ENCODE data around the gene ADGRA1.

ADGRA1 gene

DNA sequence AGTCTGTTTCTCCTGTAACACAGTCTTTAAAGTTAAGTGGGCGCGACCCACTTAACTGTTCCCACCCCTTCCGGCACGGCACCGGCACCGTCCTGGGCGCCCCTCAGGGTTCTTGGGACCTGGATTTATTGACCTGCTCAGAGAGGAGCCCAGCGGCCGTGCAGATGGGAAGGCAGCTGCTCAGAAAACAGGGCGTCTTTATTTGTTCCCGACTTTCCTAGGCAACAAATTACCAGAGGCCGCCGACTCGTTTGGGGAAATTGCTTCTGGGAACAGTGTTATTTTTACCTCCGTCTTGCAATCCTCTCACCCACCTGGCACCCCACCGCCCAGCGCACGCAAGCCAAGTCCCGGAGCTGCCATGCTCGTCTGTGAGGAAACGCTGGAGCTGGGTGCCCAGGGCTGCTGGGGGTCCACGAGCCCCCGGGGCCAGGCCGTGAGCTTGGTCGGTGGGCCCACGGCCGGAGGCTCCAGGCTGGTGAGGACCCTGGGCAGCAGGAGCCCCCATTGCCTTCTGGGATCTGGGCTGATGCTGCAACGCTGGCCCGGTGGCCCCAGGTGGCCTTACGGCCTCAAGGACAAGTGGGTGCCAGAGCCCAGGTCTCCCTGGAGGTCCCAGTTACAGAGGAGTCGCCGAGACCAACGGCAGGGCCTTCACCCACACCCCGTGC, 14.9 kb upstream of the ADGRA1 start:
- no peak overlapping the region for H3K4me2 ChIP-seq (ENCODE audit: insufficient read depth, low read length)
- no peak for DNase-seq
- no peaks in the 10 kb centered on the region for H3K36me3 ChIP-seq (ENCODE audit: insufficient read depth, low read length)
- no peaks in the 10 kb centered on the region for H3K27me3 ChIP-seq (ENCODE audit: insufficient read depth, low read length, poor library complexity)
- no peaks in the 10 kb centered on the region for H3K9me3 ChIP-seq (ENCODE audit: insufficient read depth, low read length, severe bottlenecking)
- no peak overlapping the region for H3K9ac ChIP-seq (ENCODE audit: low read depth, low read length)
- TF ChIP-seq, protein P1, sequence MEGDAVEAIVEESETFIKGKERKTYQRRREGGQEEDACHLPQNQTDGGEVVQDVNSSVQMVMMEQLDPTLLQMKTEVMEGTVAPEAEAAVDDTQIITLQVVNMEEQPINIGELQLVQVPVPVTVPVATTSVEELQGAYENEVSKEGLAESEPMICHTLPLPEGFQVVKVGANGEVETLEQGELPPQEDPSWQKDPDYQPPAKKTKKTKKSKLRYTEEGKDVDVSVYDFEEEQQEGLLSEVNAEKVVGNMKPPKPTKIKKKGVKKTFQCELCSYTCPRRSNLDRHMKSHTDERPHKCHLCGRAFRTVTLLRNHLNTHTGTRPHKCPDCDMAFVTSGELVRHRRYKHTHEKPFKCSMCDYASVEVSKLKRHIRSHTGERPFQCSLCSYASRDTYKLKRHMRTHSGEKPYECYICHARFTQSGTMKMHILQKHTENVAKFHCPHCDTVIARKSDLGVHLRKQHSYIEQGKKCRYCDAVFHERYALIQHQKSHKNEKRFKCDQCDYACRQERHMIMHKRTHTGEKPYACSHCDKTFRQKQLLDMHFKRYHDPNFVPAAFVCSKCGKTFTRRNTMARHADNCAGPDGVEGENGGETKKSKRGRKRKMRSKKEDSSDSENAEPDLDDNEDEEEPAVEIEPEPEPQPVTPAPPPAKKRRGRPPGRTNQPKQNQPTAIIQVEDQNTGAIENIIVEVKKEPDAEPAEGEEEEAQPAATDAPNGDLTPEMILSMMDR (IDR thresholded peaks at IDR 0.05; ENCODE audit: borderline replicate concordance, extremely low read depth, low read length, poor library complexity, severe bottlenecking), result no peak
- no peak for TF ChIP-seq EZH2 (IDR thresholded peaks at IDR 0.05; ENCODE audit: borderline replicate concordance, low read depth, low read length, severe bottlenecking)
- H4K20me1 ChIP-seq (ENCODE audit: insufficient read depth, low read length), result no peaks in the 10 kb centered on the region
- no peaks in the 10 kb centered on the region for H3K4me1 ChIP-seq (ENCODE audit: insufficient read depth, low read length)
- H3K27ac ChIP-seq (ENCODE audit: low read length), result no peak overlapping the region
- no peak overlapping the region for H2AFZ ChIP-seq (ENCODE audit: low read depth, low read length)
- H3K4me3 ChIP-seq (ENCODE audit: low read depth in 1 of 2, low read length in 2 of 2), result no peak overlapping the region
- ATAC-seq (ENCODE audit: insufficient read depth, low read depth), result no peak
- H3K79me2 ChIP-seq (ENCODE audit: insufficient read depth, low read length), result no peaks in the 10 kb centered on the region

DNA sequence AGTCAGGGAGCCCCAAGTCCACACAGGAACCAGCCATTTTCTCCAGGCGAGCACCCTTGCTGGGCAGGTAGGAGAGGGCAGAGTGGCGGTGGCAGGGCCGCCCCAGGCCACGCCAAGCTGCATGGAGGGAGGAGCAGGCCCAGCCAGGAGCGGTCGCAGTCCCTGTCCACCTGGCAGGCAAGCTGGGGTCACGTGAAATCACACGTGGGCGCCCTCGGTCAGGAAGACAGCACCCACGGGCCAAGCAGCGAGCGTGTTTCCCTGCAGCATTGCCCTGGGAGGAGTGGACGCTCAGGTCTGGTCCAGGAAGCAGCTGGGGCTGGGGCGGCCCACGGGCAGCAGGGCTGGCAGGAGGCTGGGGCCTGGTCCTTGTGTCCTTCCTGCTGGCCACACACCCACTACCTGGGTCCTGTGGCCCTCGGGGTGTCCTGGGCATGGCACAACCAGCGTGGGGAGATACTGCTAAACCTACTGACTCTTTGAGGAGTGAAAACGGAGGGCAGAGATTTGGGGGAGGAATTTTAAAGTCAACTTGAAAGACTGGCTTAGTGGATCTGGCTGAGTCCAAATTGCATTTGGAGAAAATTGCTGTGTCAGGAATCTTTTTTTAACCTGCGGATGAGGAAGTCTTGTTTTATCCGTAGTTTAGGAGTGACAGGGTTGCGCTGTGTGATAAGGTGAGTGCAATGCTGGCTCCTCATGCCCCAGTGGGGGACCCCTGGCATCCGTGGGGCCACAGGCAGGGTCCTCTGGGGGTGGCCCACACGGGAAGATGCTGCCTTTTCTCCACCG, 12.2 kb upstream of the ADGRA1 start:
- Histone ChIP-seq H4K20me1 (ENCODE audit: insufficient read depth, low read length) (no peaks in the 10 kb centered on the region), H3K79me2 (ENCODE audit: insufficient read depth, low read length) (no peaks in the 10 kb centered on the region), H3K4me2 (ENCODE audit: insufficient read depth, low read length) (no peak overlapping the region), H3K27ac (ENCODE audit: low read length) (no peak overlapping the region), H3K9ac (ENCODE audit: low read depth, low read length) (no peak overlapping the region), H3K4me1 (ENCODE audit: insufficient read depth, low read length) (no peaks in the 10 kb centered on the region), H3K9me3 (ENCODE audit: insufficient read depth, low read length, severe bottlenecking) (no peaks in the 10 kb centered on the region), H3K27me3 (ENCODE audit: insufficient read depth, low read length, poor library complexity) (no peaks in the 10 kb centered on the region), H3K4me3 (ENCODE audit: low read depth in 1 of 2, low read length in 2 of 2) (no peak overlapping the region), H2AFZ (ENCODE audit: low read depth, low read length) (no peak overlapping the region), H3K36me3 (ENCODE audit: insufficient read depth, low read length) (no peaks in the 10 kb centered on the region)
- ATAC-seq (ENCODE audit: insufficient read depth, low read depth), result no peak
- TF ChIP-seq, protein P1 (IDR thresholded peaks at IDR 0.05; ENCODE audit: borderline replicate concordance, extremely low read depth, low read length, poor library complexity, severe bottlenecking), result no peak
- TF ChIP-seq EZH2 (IDR thresholded peaks at IDR 0.05; ENCODE audit: borderline replicate concordance, low read depth, low read length, severe bottlenecking), result no peak
- DNase-seq, result no peak

DNA sequence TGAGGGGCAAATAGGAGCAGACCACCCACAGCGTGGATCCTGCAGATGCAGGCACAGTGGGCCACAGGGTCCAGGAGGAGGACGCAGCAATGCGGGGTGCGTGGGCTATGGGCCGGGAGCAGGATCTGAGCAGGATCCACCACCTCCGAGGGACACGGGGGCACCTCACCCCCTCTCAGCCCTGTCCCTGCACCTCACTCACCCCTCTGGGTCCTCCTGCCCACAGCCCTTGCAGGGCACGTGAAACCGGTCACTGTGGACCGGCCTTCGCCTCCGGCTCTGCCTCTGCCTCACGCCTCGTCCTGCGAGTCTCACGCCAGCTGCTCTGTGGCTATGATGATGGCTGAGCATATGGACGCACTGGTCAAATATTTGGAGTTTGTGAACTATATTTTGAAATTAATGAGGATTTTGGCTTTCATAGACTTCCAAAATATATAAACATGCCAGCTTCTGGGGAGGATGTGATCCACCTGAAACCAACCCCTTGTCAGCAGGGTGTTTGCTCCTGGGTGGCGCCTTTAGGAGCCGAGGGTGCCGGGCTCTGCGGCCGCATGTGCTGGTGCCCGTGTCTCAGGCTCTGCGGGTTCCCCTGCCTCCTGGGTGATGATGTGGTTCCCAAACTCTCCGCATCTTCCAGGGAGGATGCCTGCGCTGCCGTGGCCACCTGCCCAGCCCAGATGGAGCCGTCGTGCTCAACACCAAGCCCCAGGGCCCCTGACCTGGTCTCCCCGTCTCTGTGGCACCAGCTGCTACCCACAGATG, 11.3 kb upstream of the ADGRA1 start:
- Histone ChIP-seq H3K4me3 (ENCODE audit: low read depth in 1 of 2, low read length in 2 of 2) (no peak overlapping the region), H3K27me3 (ENCODE audit: insufficient read depth, low read length, poor library complexity) (no peaks in the 10 kb centered on the region), H3K4me2 (ENCODE audit: insufficient read depth, low read length) (no peak overlapping the region), H4K20me1 (ENCODE audit: insufficient read depth, low read length) (no peaks in the 10 kb centered on the region), H3K36me3 (ENCODE audit: insufficient read depth, low read length) (no peaks in the 10 kb centered on the region), H3K9me3 (ENCODE audit: insufficient read depth, low read length, severe bottlenecking) (no peaks in the 10 kb centered on the region), H3K9ac (ENCODE audit: low read depth, low read length) (no peak overlapping the region), H2AFZ (ENCODE audit: low read depth, low read length) (no peak overlapping the region), H3K27ac (ENCODE audit: low read length) (no peak overlapping the region), H3K79me2 (ENCODE audit: insufficient read depth, low read length) (no peaks in the 10 kb centered on the region), H3K4me1 (ENCODE audit: insufficient read depth, low read length) (no peaks in the 10 kb centered on the region)
- DNase-seq, result no peak
- TF ChIP-seq, protein P1 (IDR thresholded peaks at IDR 0.05; ENCODE audit: borderline replicate concordance, extremely low read depth, low read length, poor library complexity, severe bottlenecking), result no peak
- no peak for TF ChIP-seq EZH2 (IDR thresholded peaks at IDR 0.05; ENCODE audit: borderline replicate concordance, low read depth, low read length, severe bottlenecking)
- no peak for ATAC-seq (ENCODE audit: insufficient read depth, low read depth)

All from DND-41 (cell line).